HEK293 (cell line): ENCODE data around the gene CLEC16A.

Experiments used
- CTCF ChIA-PET: fragments of 350-600 bp; formaldehyde crosslinking; extraction: SDS; loops from one replicate; lab custom pipeline; 2021; ENCODE audit warnings: antibody characterized with exemption; lab: Yijun Ruan, JAX
- POLR2A ChIA-PET: fragments of 300-600 bp; formaldehyde crosslinking; extraction: SDS; loops from one replicate; lab custom pipeline; 2020; ENCODE audit warnings: antibody characterized with exemption, inconsistent platforms; lab: Yijun Ruan, JAX
- H3K27ac ChIP-seq: fragments of 200-500 bp; sonication (Bioruptor generic); 2 replicates; pipeline ENCODE4 v1.5.1; 2014; ENCODE audit warnings: low read depth, low read length, control low read depth, inconsistent platforms; ENCODE audit errors: extremely low read depth
- H3K36me3 ChIP-seq, 2 experiments: fragments of 200-500 bp in 1 of 2; sonication (Bioruptor generic) in 1 of 2; 1 replicate in 1 of 2; 2 replicates in 1 of 2; pipeline ENCODE4 v1.5.1; 2014 to 2017; ENCODE audit warnings: inconsistent platforms in 2 of 2, low read length in 2 of 2; ENCODE audit not compliant: control insufficient read depth in 2 of 2, insufficient read depth in 1 of 2
- H3K4me1 ChIP-seq: fragments of 200-500 bp; sonication (Bioruptor generic); 2 replicates; pipeline ENCODE4 v1.5.1; 2014; ENCODE audit warnings: mild to moderate bottlenecking, low read length, inconsistent platforms; ENCODE audit not compliant: control insufficient read depth, insufficient read depth
- H3K4me3 ChIP-seq: 2 replicates; pipeline ENCODE4 v1.5.1; 2011; ENCODE audit warnings: low read depth, mild to moderate bottlenecking, control low read depth, low read length, moderate library complexity
- H3K9me3 ChIP-seq: fragments of 200-500 bp; sonication (Bioruptor generic); 2 replicates; pipeline ENCODE4 v1.5.1; 2014; ENCODE audit warnings: low read depth, low read length, inconsistent platforms; ENCODE audit not compliant: control insufficient read depth, insufficient read depth
- KLF9 ChIP-seq: fragments of 450-650 bp; formaldehyde crosslinking; IDR thresholded peaks from 2 replicates; pipeline ENCODE4 v1.5.1; 2016; ENCODE audit warnings: missing biosample characterization, missing genetic modification characterization, low read depth
- MYNN ChIP-seq: fragments of 450-650 bp; formaldehyde crosslinking; IDR thresholded peaks from 2 replicates; pipeline ENCODE4 v1.5.1; 2016; ENCODE audit warnings: missing biosample characterization, missing genetic modification characterization, borderline replicate concordance
- SP2 ChIP-seq: fragments of 450-650 bp; formaldehyde crosslinking; IDR thresholded peaks from 2 replicates; pipeline ENCODE4 v1.5.1; 2016; ENCODE audit warnings: missing biosample characterization, missing genetic modification characterization
- ZBTB17 ChIP-seq: fragments of 450-650 bp; formaldehyde crosslinking; IDR thresholded peaks from 2 replicates; pipeline ENCODE4 v1.5.1; 2016; ENCODE audit warnings: missing biosample characterization, missing genetic modification characterization
- ZBTB21 ChIP-seq: fragments of 450-650 bp; formaldehyde crosslinking; IDR thresholded peaks from 2 replicates; pipeline ENCODE4 v1.5.1; 2017; ENCODE audit warnings: missing biosample characterization, missing genetic modification characterization
- ZFP3 ChIP-seq: fragments of 450-650 bp; formaldehyde crosslinking; IDR thresholded peaks from 2 replicates; pipeline ENCODE4 v1.5.1; 2016; ENCODE audit warnings: low read depth, missing biosample characterization, missing genetic modification characterization
- ZFP69B ChIP-seq: fragments of 450-650 bp; formaldehyde crosslinking; IDR thresholded peaks from 2 replicates; pipeline ENCODE4 v1.5.1; 2016; ENCODE audit warnings: missing biosample characterization, missing genetic modification characterization
- ZNF121 ChIP-seq: fragments of 450-650 bp; formaldehyde crosslinking; IDR thresholded peaks from 2 replicates; pipeline ENCODE4 v1.5.1; 2016; ENCODE audit warnings: missing biosample characterization, missing genetic modification characterization
- ZNF274 ChIP-seq, 2 experiments: fragments of 200-500 bp in 1 of 2; fragments of 450-650 bp in 1 of 2; sonication (Bioruptor generic) in 1 of 2; formaldehyde crosslinking in 1 of 2; IDR thresholded peaks; 2 replicates each; pipeline versions ENCODE4 v1.5.1 to v1.6.1; 2014 to 2016; ENCODE audit warnings: borderline replicate concordance in 1 of 2, inconsistent platforms in 1 of 2, low read length in 1 of 2, missing biosample characterization in 1 of 2, missing genetic modification characterization in 1 of 2
- ZNF354C ChIP-seq: fragments of 450-650 bp; formaldehyde crosslinking; IDR thresholded peaks from 2 replicates; pipeline ENCODE4 v1.5.1; 2016; ENCODE audit warnings: missing biosample characterization, missing genetic modification characterization, low read depth, borderline replicate concordance
- ZNF558 ChIP-seq: fragments of 450-650 bp; formaldehyde crosslinking; IDR thresholded peaks from 2 replicates; pipeline ENCODE4 v1.5.1; 2016; ENCODE audit warnings: missing biosample characterization, missing genetic modification characterization
- ZNF600 ChIP-seq: fragments of 450-650 bp; formaldehyde crosslinking; IDR thresholded peaks from 2 replicates; pipeline ENCODE4 v1.5.1; 2016; ENCODE audit warnings: missing biosample characterization, missing genetic modification characterization
- ZNF629 ChIP-seq: fragments of 450-650 bp; formaldehyde crosslinking; IDR thresholded peaks from 2 replicates; pipeline ENCODE4 v1.5.1; 2017; ENCODE audit warnings: missing biosample characterization, missing genetic modification characterization
- ZNF707 ChIP-seq: fragments of 450-650 bp; formaldehyde crosslinking; IDR thresholded peaks from 2 replicates; pipeline ENCODE4 v1.5.1; 2016; ENCODE audit warnings: missing biosample characterization, missing genetic modification characterization
- ZNF837 ChIP-seq: fragments of 450-650 bp; formaldehyde crosslinking; IDR thresholded peaks from 2 replicates; pipeline ENCODE4 v1.5.1; 2016; ENCODE audit warnings: missing biosample characterization, missing genetic modification characterization
- TF ChIP-seq, protein P1 (sequence below): fragments of 450-650 bp; formaldehyde crosslinking; IDR thresholded peaks from 2 replicates; pipeline ENCODE4 v1.5.1; 2016; ENCODE audit warnings: missing biosample characterization, missing genetic modification characterization
- TF ChIP-seq, protein P2 (sequence below): IDR thresholded peaks from 2 replicates; pipeline ENCODE4 v1.6.1; 2011; ENCODE audit warnings: mild to moderate bottlenecking, low read depth, low read length, borderline replicate concordance
- TF ChIP-seq, protein P3 (sequence below): fragments of 450-650 bp; formaldehyde crosslinking; IDR thresholded peaks from 2 replicates; pipeline ENCODE4 v1.5.1; 2016; ENCODE audit warnings: missing biosample characterization, missing genetic modification characterization, low read depth
- TF ChIP-seq, protein P4 (sequence below): fragments of 450-650 bp; formaldehyde crosslinking; IDR thresholded peaks from 2 replicates; pipeline ENCODE4 v1.5.1; 2017; ENCODE audit warnings: missing biosample characterization, missing genetic modification characterization
- TF ChIP-seq, protein P5 (sequence below): fragments of 450-650 bp; formaldehyde crosslinking; IDR thresholded peaks from 2 replicates; pipeline ENCODE4 v1.5.1; 2016; ENCODE audit warnings: missing biosample characterization, missing genetic modification characterization

The CLEC16A gene

DNA sequence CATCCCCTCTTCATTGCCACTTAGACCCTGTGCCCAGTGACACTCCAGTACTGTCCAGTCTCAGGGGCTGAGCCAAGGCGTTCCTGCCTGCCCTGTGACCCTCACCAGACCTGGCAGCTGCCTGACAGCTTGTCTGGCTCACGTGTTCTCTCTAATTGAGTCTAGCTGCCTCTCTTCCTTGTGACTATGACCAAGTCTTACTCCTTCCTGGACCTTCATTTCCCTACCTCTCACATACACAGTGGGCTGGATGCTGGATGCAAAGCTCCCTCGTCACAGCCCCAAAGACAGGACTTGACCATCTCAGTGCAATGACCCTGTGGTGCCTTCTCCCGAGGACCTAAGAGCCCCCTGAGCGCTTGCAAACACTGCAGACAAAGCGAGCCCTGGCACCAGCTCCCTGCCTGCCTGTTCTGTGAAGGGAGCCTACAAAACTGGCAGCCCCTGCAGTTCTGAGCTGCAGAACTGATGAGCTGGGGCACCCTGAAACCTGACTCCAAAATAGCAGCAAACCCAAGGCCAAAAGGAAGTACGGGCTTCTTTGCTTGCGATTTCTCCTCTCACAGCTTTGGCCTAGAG is 3.8 kb upstream of the CLEC16A start:
- Histone ChIP-seq H3K4me1 (peaks cover 7% of the 10 kb centered on the region), H3K9me3 (no peaks in the 10 kb centered on the region), H3K36me3 (peaks cover 0 to 38% of the 10 kb centered on the region in 2 experiments; a peak in 1 of 3 replicates), H3K4me3 (peak overlapping the region; percentile 61), H3K27ac (no peak overlapping the region)
- POLR2A ChIA-PET = no interaction called here
- CTCF ChIA-PET = interaction anchor here (1.0 to 1.3 kb wide), 2 partner anchors 13 to 24 kb away, joined by 3 to 7 read pairs; no protein-coding TSS in a partner anchor
- no peak for TF ChIP-seq KLF9 (tag by site-specific recombination)
- no peak for TF ChIP-seq ZNF837 (tag by site-specific recombination)
- TF ChIP-seq, protein P1, sequence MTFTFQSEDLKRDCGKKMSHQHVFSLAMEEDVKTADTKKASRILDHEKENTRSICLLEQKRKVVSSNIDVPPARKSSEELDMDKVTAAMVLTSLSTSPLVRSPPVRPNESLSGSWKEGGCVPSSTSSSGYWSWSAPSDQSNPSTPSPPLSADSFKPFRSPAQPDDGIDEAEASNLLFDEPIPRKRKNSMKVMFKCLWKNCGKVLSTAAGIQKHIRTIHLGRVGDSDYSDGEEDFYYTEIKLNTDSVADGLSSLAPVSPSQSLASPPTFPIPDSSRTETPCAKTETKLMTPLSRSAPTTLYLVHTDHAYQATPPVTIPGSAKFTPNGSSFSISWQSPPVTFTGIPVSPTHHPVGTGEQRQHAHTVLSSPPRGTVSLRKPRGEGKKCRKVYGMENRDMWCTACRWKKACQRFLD (tag by site-specific recombination) = no peak
- no peak for TF ChIP-seq ZNF707 (tag by site-specific recombination)
- TF ChIP-seq, protein P2, sequence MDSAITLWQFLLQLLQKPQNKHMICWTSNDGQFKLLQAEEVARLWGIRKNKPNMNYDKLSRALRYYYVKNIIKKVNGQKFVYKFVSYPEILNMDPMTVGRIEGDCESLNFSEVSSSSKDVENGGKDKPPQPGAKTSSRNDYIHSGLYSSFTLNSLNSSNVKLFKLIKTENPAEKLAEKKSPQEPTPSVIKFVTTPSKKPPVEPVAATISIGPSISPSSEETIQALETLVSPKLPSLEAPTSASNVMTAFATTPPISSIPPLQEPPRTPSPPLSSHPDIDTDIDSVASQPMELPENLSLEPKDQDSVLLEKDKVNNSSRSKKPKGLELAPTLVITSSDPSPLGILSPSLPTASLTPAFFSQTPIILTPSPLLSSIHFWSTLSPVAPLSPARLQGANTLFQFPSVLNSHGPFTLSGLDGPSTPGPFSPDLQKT = no peak
- TF ChIP-seq, protein P3, sequence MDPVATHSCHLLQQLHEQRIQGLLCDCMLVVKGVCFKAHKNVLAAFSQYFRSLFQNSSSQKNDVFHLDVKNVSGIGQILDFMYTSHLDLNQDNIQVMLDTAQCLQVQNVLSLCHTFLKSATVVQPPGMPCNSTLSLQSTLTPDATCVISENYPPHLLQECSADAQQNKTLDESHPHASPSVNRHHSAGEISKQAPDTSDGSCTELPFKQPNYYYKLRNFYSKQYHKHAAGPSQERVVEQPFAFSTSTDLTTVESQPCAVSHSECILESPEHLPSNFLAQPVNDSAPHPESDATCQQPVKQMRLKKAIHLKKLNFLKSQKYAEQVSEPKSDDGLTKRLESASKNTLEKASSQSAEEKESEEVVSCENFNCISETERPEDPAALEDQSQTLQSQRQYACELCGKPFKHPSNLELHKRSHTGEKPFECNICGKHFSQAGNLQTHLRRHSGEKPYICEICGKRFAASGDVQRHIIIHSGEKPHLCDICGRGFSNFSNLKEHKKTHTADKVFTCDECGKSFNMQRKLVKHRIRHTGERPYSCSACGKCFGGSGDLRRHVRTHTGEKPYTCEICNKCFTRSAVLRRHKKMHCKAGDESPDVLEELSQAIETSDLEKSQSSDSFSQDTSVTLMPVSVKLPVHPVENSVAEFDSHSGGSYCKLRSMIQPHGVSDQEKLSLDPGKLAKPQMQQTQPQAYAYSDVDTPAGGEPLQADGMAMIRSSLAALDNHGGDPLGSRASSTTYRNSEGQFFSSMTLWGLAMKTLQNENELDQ (tag by site-specific recombination) = no peak
- TF ChIP-seq ZNF629 = no peak
- TF ChIP-seq ZNF354C = no peak
- no peak for TF ChIP-seq ZNF274 (IDR thresholded peaks at IDR 0.05; ENCODE audit: low read length)
- no peak for TF ChIP-seq ZNF274 (tag by site-specific recombination; IDR thresholded peaks at IDR 0.05; ENCODE audit: borderline replicate concordance)
- TF ChIP-seq ZFP3 (tag by site-specific recombination) = no peak
- TF ChIP-seq ZBTB21 (tag by site-specific recombination) = no peak
- no peak for TF ChIP-seq MYNN (tag by site-specific recombination)

DNA sequence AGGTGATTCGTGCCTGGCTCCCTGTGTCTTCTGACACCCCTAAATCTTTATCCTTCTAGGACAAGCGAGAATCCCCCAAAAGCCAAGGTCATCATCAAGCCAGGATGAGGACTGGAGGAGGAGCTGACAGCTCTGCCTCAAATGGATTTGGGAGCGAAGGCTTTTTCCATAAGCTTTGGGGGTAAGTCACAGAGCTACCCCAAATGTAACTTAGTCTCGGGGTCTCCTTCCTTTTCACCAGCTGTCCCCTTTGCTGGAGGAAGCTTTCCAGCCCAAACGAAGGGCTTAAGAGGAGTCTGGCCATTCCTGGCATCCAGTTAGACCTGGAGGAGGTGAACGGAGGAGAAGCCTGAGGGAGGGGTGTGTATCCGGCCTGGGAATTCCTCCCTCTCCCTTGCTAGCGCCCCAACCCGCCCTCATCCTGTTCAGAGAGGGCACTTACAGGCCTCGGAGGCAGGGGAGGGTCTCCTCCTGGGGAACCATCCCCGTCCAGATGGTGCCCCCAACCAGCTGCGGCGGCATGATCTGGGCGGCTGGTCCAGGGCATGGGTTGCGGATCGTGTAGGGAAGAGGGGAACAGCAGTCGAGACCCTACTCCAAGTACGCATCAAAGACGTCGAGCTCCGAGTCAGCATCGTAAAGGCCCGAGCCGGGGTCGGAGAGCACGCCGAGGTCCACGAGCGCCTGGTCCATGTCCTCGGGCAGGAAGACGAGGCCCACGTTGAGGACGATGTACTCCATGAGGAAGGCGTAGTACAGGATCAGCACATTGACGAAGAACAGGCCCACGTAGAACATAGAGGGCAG is 3.0 kb upstream of the CLEC16A start:
- Histone ChIP-seq H3K36me3 (peaks cover 0 to 38% of the 10 kb centered on the region in 2 experiments; a peak in 1 of 3 replicates), H3K27ac (peak overlapping the region; percentile 50; the same call in 1 of the 2 replicates), H3K9me3 (no peaks in the 10 kb centered on the region), H3K4me3 (peak overlapping the region; percentile 61), H3K4me1 (peaks cover 12% of the 10 kb centered on the region)
- TF ChIP-seq, protein P4, sequence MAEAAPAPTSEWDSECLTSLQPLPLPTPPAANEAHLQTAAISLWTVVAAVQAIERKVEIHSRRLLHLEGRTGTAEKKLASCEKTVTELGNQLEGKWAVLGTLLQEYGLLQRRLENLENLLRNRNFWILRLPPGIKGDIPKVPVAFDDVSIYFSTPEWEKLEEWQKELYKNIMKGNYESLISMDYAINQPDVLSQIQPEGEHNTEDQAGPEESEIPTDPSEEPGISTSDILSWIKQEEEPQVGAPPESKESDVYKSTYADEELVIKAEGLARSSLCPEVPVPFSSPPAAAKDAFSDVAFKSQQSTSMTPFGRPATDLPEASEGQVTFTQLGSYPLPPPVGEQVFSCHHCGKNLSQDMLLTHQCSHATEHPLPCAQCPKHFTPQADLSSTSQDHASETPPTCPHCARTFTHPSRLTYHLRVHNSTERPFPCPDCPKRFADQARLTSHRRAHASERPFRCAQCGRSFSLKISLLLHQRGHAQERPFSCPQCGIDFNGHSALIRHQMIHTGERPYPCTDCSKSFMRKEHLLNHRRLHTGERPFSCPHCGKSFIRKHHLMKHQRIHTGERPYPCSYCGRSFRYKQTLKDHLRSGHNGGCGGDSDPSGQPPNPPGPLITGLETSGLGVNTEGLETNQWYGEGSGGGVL = 0 out of 2 replicates have a peak, but pooled peaks have one; percentile 8
- TF ChIP-seq, protein P5, sequence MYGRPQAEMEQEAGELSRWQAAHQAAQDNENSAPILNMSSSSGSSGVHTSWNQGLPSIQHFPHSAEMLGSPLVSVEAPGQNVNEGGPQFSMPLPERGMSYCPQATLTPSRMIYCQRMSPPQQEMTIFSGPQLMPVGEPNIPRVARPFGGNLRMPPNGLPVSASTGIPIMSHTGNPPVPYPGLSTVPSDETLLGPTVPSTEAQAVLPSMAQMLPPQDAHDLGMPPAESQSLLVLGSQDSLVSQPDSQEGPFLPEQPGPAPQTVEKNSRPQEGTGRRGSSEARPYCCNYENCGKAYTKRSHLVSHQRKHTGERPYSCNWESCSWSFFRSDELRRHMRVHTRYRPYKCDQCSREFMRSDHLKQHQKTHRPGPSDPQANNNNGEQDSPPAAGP (tag by site-specific recombination) = peak; percentile 60; the same call in 1 of the 2 replicates
- TF ChIP-seq ZNF121 (tag by site-specific recombination) (0 out of 2 replicates have a peak, but pooled peaks have one; percentile 18), ZBTB17 (tag by site-specific recombination) (peak; percentile 87), ZNF558 (tag by site-specific recombination) (no peak), SP2 (peak; percentile 44; the same call in 1 of the 2 replicates), ZNF600 (peak; percentile 29; the same call in 1 of the 2 replicates), ZFP69B (no peak)
- ChIA-PET CTCF (interaction anchor here (1.3 kb wide), 1 partner anchor 13 kb away, joined by 7 read pairs; no protein-coding TSS in a partner anchor), POLR2A (interaction anchor here (1.2 to 1.3 kb wide), 2 partner anchors 11 to 63 kb away, joined by 3 to 8 read pairs; no protein-coding TSS in a partner anchor)
